ENCODE data around the gene GRID1.

Gene GRID1

GRCh38 chr10:86074294-86074693, 292.3 kb downstream of the GRID1 start:
- H3K27me3 Mint-ChIP-seq (ENCODE audit: low read depth, poor library complexity), result peaks cover 21% of the 10 kb centered on the region

GRCh38 chr10:86073199-86073977, 293.2 kb downstream of the GRID1 start:
- no peak for DNase-seq
- H3K36me3 Mint-ChIP-seq (ENCODE audit: low read depth), result no peaks in the 10 kb centered on the region
- H3K9me3 Mint-ChIP-seq, result no peaks in the 10 kb centered on the region

More at GRCh38 chr10:86074294-86074693, 292.3 kb downstream of the GRID1 start:
- Mint-ChIP-seq H3K4me1 (peaks cover 14% of the 10 kb centered on the region), H3K9me3 (no peaks in the 10 kb centered on the region), H3K4me3 (no peak overlapping the region), H3K36me3 (ENCODE audit: low read depth) (no peaks in the 10 kb centered on the region), H3K27ac (no peak overlapping the region)
- TF ChIP-seq CTCF (IDR thresholded peaks at IDR 0.05), result no peak
- no peak for DNase-seq

DNA sequence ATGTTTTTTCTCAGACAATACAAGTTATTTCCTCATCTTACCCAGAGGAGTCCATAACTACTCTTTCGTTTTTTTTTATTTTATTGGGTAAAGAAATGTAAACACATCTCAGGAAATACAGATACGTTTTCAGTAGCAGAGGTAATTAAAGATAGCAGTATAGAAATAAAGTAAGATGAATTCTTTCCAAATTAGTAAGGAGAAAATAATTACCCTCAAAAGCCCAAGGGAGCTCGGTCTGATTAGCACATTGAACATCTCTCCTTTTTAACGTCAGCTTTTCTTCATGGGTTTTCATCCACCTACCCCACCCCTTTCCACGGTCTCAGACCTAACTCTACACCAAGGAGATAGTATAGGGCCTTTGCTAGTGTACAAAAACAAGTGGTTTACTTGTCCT, 294.2 kb downstream of the GRID1 start:
- H3K36me3 Mint-ChIP-seq (ENCODE audit: low read depth), result no peaks in the 10 kb centered on the region
- H3K9me3 Mint-ChIP-seq, result no peaks in the 10 kb centered on the region
- TF ChIP-seq CTCF (IDR thresholded peaks at IDR 0.05), result no peak
- peaks cover 19% of the 10 kb centered on the region for H3K27me3 Mint-ChIP-seq (ENCODE audit: low read depth, poor library complexity)
- no peak for DNase-seq
- no peak overlapping the region for H3K27ac Mint-ChIP-seq
- no peaks in the 10 kb centered on the region for H3K4me1 Mint-ChIP-seq
- H3K4me3 Mint-ChIP-seq, result no peak overlapping the region

More at GRCh38 chr10:86073199-86073977, 293.2 kb downstream of the GRID1 start:
- no peak for TF ChIP-seq CTCF (IDR thresholded peaks at IDR 0.05)
- Mint-ChIP-seq H3K4me3 (no peak overlapping the region), H3K27ac (no peak overlapping the region), H3K4me1 (peaks cover 5% of the 10 kb centered on the region), H3K27me3 (ENCODE audit: low read depth, poor library complexity) (peaks cover 19% of the 10 kb centered on the region)

GRCh38 chr10:86071758-86072157, 294.8 kb downstream of the GRID1 start:
- no peak for TF ChIP-seq CTCF (IDR thresholded peaks at IDR 0.05)
- H3K36me3 Mint-ChIP-seq (ENCODE audit: low read depth), result no peaks in the 10 kb centered on the region
- no peak overlapping the region for H3K4me3 Mint-ChIP-seq
- no peak overlapping the region for H3K27ac Mint-ChIP-seq
- H3K9me3 Mint-ChIP-seq, result no peaks in the 10 kb centered on the region
- no peak for DNase-seq
- peaks cover 19% of the 10 kb centered on the region for H3K27me3 Mint-ChIP-seq (ENCODE audit: low read depth, poor library complexity)
- no peaks in the 10 kb centered on the region for H3K4me1 Mint-ChIP-seq

GRCh38 chr10:86071145-86071544, 295.4 kb downstream of the GRID1 start:
- DNase-seq, result no peak
- no peak overlapping the region for H3K4me3 Mint-ChIP-seq
- H3K9me3 Mint-ChIP-seq, result no peaks in the 10 kb centered on the region
- H3K4me1 Mint-ChIP-seq, result no peaks in the 10 kb centered on the region
- H3K27ac Mint-ChIP-seq, result no peak overlapping the region
- H3K36me3 Mint-ChIP-seq (ENCODE audit: low read depth), result no peaks in the 10 kb centered on the region
- peaks cover 22% of the 10 kb centered on the region for H3K27me3 Mint-ChIP-seq (ENCODE audit: low read depth, poor library complexity)
- no peak for TF ChIP-seq CTCF (IDR thresholded peaks at IDR 0.05)

DNA sequence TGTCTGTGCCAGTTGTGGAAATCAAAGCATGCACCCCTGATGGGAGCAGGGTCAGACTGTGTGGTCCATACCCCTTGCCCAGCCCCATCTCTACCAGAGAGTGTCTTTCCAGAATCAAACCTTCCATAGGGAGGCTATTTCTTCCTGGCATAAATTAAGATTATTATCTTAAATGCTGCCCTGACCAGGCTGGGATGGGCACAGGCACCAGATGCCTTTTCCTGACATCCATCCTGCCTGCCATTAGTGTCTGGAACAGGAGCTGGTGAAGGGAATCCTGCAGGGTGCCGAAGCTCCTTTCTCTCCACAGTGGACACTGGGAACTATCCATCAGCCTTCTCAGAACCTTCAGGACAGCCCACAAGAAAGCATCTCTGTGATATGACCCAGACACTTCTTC, 296.3 kb downstream of the GRID1 start:
- no peaks in the 10 kb centered on the region for H3K4me1 Mint-ChIP-seq
- H3K27ac Mint-ChIP-seq, result no peak overlapping the region
- no peak for TF ChIP-seq CTCF (IDR thresholded peaks at IDR 0.05)

More for the DNA sequence above, 296.3 kb downstream of the GRID1 start:
- DNase-seq, result no peak
- H3K4me3 Mint-ChIP-seq, result no peak overlapping the region
- peaks cover 20% of the 10 kb centered on the region for H3K27me3 Mint-ChIP-seq (ENCODE audit: low read depth, poor library complexity)
- H3K9me3 Mint-ChIP-seq, result no peaks in the 10 kb centered on the region
- H3K36me3 Mint-ChIP-seq (ENCODE audit: low read depth), result no peaks in the 10 kb centered on the region

Data from nephron progenitor cell (in vitro differentiated cells).